Liver (tissue), 9 donors: ENCODE measurements around the gene COPS2. TPM values are rescaled to one million over a fixed set of nuclear protein-coding genes. Genes with fewer than 3 reads are reported as not detected.

Experiments
- DNase-seq: peaks from one replicate; pipeline ENCODE4 v3.0.0-alpha.2; 2017; ENCODE audit warnings: low spot score
- H3K27ac ChIP-seq, 2 donors: one replicate each; pipeline ENCODE4 v1.7.0; 2013; ENCODE audit warnings: inconsistent platforms in 2 of 2, low read length in 2 of 2, control low read depth in 1 of 2, low read depth in 1 of 2, mild to moderate bottlenecking in 1 of 2
- H3K27me3 ChIP-seq, 4 donors: one replicate each; pipeline versions ENCODE4 v1.6.1 to v1.7.0; 2013; ENCODE audit warnings: low read length in 3 of 4, inconsistent platforms in 1 of 4, mild to moderate bottlenecking in 1 of 4, moderate library complexity in 1 of 4; ENCODE audit not compliant: control insufficient read depth in 4 of 4, insufficient read depth in 4 of 4
- H3K36me3 ChIP-seq, 4 donors: one replicate each; pipeline versions ENCODE4 v1.6.1 to v1.7.0; 2013; ENCODE audit warnings: low read length in 3 of 4, mild to moderate bottlenecking in 3 of 4, low read depth in 1 of 4, moderate library complexity in 1 of 4; ENCODE audit not compliant: control insufficient read depth in 4 of 4, insufficient read depth in 3 of 4
- H3K4me1 ChIP-seq, 4 donors: one replicate each; pipeline versions ENCODE4 v1.6.1 to v1.7.0; 2013; ENCODE audit warnings: low read length in 3 of 4, mild to moderate bottlenecking in 3 of 4, moderate library complexity in 1 of 4; ENCODE audit not compliant: control insufficient read depth in 4 of 4, insufficient read depth in 4 of 4
- H3K4me3 ChIP-seq, 3 donors: one replicate each; pipeline versions ENCODE4 v1.6.1 to v1.7.0; 2013; ENCODE audit warnings: low read length in 3 of 3, control low read depth in 1 of 3, low read depth in 1 of 3, mild to moderate bottlenecking in 1 of 3
- H3K9ac ChIP-seq, 2 donors: one replicate each; pipeline ENCODE4 v1.7.0; 2013; ENCODE audit warnings: low read length in 2 of 2, mild to moderate bottlenecking in 2 of 2, moderate library complexity in 2 of 2, control low read depth in 1 of 2, low read depth in 1 of 2
- H3K9me3 ChIP-seq, 4 donors: one replicate each; pipeline versions ENCODE4 v1.6.1 to v1.7.0; 2013; ENCODE audit warnings: low read length in 3 of 4; ENCODE audit not compliant: control insufficient read depth in 4 of 4
- EGR1 ChIP-seq, 2 donors: IDR thresholded peaks; 2 replicates each; pipeline ENCODE4 v1.6.1; 2016 to 2018; ENCODE audit warnings: antibody characterized with exemption in 2 of 2, low read depth in 2 of 2
- FOXA1 ChIP-seq: IDR thresholded peaks from 2 replicates; pipeline ENCODE4 v1.6.1; 2016; ENCODE audit warnings: antibody characterized with exemption
- FOXA2 ChIP-seq: IDR thresholded peaks from 2 replicates; pipeline ENCODE4 v1.6.1; 2016; ENCODE audit warnings: antibody characterized with exemption
- GABPA ChIP-seq, 2 donors: IDR thresholded peaks in 1 of 2; conservative IDR thresholded peaks in 1 of 2; 2 replicates each; pipeline ENCODE4 v1.6.1; 2016; ENCODE audit warnings: antibody characterized with exemption in 2 of 2, mild to moderate bottlenecking in 1 of 2, moderate library complexity in 1 of 2
- HNF4A ChIP-seq, 2 donors: conservative IDR thresholded peaks; 2 replicates each; pipeline ENCODE4 v1.6.1; 2016; ENCODE audit warnings: antibody characterized with exemption in 2 of 2, mild to moderate bottlenecking in 2 of 2
- HNF4G ChIP-seq: IDR thresholded peaks from 2 replicates; pipeline ENCODE4 v1.6.1; 2016; ENCODE audit warnings: antibody characterized with exemption
- JUND ChIP-seq, 2 donors: IDR thresholded peaks; 2 replicates each; pipeline ENCODE4 v1.6.1; 2016; ENCODE audit warnings: antibody characterized with exemption in 2 of 2
- NR2F2 ChIP-seq: IDR thresholded peaks from 2 replicates; pipeline ENCODE4 v1.6.1; 2016; ENCODE audit warnings: antibody characterized with exemption
- RAD21 ChIP-seq, 2 donors: IDR thresholded peaks; 2 replicates each; pipeline ENCODE4 v1.6.1; 2016; ENCODE audit warnings: antibody characterized with exemption in 2 of 2, mild to moderate bottlenecking in 2 of 2
- REST ChIP-seq: IDR thresholded peaks from 2 replicates; pipeline ENCODE4 v1.6.1; 2016; ENCODE audit warnings: antibody characterized with exemption, mild to moderate bottlenecking
- RXRA ChIP-seq, 2 donors: IDR thresholded peaks; 2 replicates each; pipeline ENCODE4 v1.6.1; 2017 to 2018; ENCODE audit warnings: antibody characterized with exemption in 2 of 2, mild to moderate bottlenecking in 1 of 2
- SP1 ChIP-seq: IDR thresholded peaks from 2 replicates; pipeline ENCODE4 v1.6.1; 2018; ENCODE audit warnings: antibody characterized with exemption, mild to moderate bottlenecking
- TAF1 ChIP-seq: conservative IDR thresholded peaks from 2 replicates; pipeline ENCODE4 v1.6.1; 2016; ENCODE audit warnings: antibody characterized with exemption, mild to moderate bottlenecking
- ZBTB33 ChIP-seq: IDR thresholded peaks from 2 replicates; pipeline ENCODE4 v1.6.1; 2016; ENCODE audit warnings: antibody characterized with exemption
- WGBS: extraction: QIAGEN DNeasy Blood & Tissue Kit; methylation state at CpG from one replicate; pipeline ENCODE4 v1.1.7; 2013; 5-methylcytosine and 5-hydroxymethylcytosine counted together
- polyA plus RNA-seq, 2 donors: library from polyadenylated mRNA; stranded (reverse) in 1 of 2; unstranded in 1 of 2; fragments of 200-250 nt in 1 of 2; fragments of >200 nt in 1 of 2; fragmentation: Nextera tagmentation in 1 of 2; extraction: Ambion mirVana in 1 of 2; gene quantifications; one replicate each; pipeline versions ENCODE4 v1.2.1 to v1.2.3, GENCODE V29; 2013 to 2015
- total RNA-seq, 2 donors: library from RNA; depleted of rRNA; stranded (reverse); fragments of >200 nt; gene quantifications; one replicate each; pipeline ENCODE4 v1.2.3, GENCODE V29; 2014
- TF ChIP-seq, protein P1 (sequence below): fragments of 150-350 bp; IDR thresholded peaks from 2 replicates; pipeline ENCODE4 v1.5.1; 2017; ENCODE audit warnings: improper control_type of control experiment, low read depth, low read length; ENCODE audit not compliant: missing input control
- TF ChIP-seq, protein P2 (sequence below): IDR thresholded peaks from 2 replicates; pipeline ENCODE4 v1.6.1; 2016; ENCODE audit warnings: antibody characterized with exemption
- donor health status: healthy.
- donor health status: healthy.
- donor health status: healthy.
- donor health status: healthy.
- donor health status: healthy.

Gene COPS2
- total and polyA plus RNA-seq, 4 donors, result 14.0 to 36.0 (median 25.5) TPM

GRCh38 chr15:49103002-49103401 lies 52.4 kb downstream of the COPS2 start (continued):
- TF ChIP-seq EGR1 (IDR thresholded peaks at IDR 0.05; ENCODE audit: low read depth in 2 of 2), result no peak
- TF ChIP-seq HNF4A (conservative IDR thresholded peaks at IDR 0.05), result no peak
- TF ChIP-seq, protein P1, sequence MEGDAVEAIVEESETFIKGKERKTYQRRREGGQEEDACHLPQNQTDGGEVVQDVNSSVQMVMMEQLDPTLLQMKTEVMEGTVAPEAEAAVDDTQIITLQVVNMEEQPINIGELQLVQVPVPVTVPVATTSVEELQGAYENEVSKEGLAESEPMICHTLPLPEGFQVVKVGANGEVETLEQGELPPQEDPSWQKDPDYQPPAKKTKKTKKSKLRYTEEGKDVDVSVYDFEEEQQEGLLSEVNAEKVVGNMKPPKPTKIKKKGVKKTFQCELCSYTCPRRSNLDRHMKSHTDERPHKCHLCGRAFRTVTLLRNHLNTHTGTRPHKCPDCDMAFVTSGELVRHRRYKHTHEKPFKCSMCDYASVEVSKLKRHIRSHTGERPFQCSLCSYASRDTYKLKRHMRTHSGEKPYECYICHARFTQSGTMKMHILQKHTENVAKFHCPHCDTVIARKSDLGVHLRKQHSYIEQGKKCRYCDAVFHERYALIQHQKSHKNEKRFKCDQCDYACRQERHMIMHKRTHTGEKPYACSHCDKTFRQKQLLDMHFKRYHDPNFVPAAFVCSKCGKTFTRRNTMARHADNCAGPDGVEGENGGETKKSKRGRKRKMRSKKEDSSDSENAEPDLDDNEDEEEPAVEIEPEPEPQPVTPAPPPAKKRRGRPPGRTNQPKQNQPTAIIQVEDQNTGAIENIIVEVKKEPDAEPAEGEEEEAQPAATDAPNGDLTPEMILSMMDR, result no peak
- TF ChIP-seq, protein P2, sequence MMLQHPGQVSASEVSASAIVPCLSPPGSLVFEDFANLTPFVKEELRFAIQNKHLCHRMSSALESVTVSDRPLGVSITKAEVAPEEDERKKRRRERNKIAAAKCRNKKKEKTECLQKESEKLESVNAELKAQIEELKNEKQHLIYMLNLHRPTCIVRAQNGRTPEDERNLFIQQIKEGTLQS, result no peak
- no peak for TF ChIP-seq SP1

DNA sequence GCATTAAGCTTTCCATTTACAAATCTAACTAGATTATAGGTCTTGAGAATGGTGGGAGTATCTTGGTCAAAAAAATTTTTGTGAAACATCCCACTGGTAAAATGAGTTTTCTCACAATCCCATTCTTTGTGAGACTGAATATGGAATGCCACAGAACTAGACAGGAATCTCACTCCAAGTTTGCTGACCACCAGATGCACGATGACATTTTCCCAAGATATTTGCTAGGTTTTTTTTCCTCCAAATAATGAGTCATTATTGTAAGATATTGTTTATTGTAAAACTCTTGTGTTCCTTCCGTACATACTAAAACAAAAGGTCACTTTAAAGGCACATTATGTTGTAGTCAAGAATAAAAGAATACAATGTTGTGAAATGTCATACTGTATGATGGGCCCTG lies 53.9 kb downstream of the COPS2 start:
- H3K4me1 ChIP-seq, result no peaks in the 10 kb centered on the region
- DNase-seq, result no peak
- no peaks in the 10 kb centered on the region for H3K9me3 ChIP-seq
- TF ChIP-seq TAF1 (no peak), NR2F2 (no peak), EGR1 (IDR thresholded peaks at IDR 0.05; ENCODE audit: low read depth in 2 of 2) (no peak), RXRA (IDR thresholded peaks at IDR 0.05) (no peak), REST (no peak), FOXA2 (no peak), HNF4A (conservative IDR thresholded peaks at IDR 0.05) (no peak), RAD21 (IDR thresholded peaks at IDR 0.05) (no peak), ZBTB33 (no peak), HNF4G (no peak), FOXA1 (no peak), SP1 (no peak), GABPA (IDR thresholded peaks at IDR 0.05 in 1 of 2, conservative IDR thresholded peaks at IDR 0.05 in 1 of 2) (no peak), JUND (IDR thresholded peaks at IDR 0.05) (no peak)
- TF ChIP-seq, protein P2, result no peak
- H3K4me3 ChIP-seq, result no peak overlapping the region
- 98% methylated on average over 2 of the region's 2 CpGs for WGBS
- no peak overlapping the region for H3K9ac ChIP-seq
- H3K27me3 ChIP-seq, result no peaks in the 10 kb centered on the region
- peaks cover 0 to 13% (median 4%) of the 10 kb centered on the region in 4 donors for H3K36me3 ChIP-seq
- H3K27ac ChIP-seq, result no peak overlapping the region
